Loucy (cell line): ENCODE results near the gene OPHN1.

Source experiments
- CTCF ChIP-seq: fragments of 200-600 bp; sonication (generic); conservative IDR thresholded peaks from 2 replicates; pipeline ENCODE4 v1.5.1; 2014; ENCODE audit warnings: mild to moderate bottlenecking, antibody characterized with exemption, low read length
- EZH2phosphoT487 ChIP-seq: fragments of 200-600 bp; IDR thresholded peaks from 2 replicates; pipeline ENCODE4 v1.6.1; 2018; ENCODE audit warnings: antibody characterized with exemption, mild to moderate bottlenecking, moderate library complexity, borderline replicate concordance

GRCh38 chrX:68109162-68109561, 324.1 kb downstream of the OPHN1 start:
- TF ChIP-seq CTCF, result no peak
- TF ChIP-seq EZH2phosphoT487, result no peak
